ENCODE results near the gene CAPN10. TPM values are rescaled to one million over a fixed set of nuclear protein-coding genes. Genes with fewer than 3 reads are reported as not detected.

Gene CAPN10
- total RNA-seq, 1 experiment from 2014 or later = 27.8 TPM

- Histone ChIP-seq H3K4me1 (no peaks in the 10 kb centered on the region), H3K4me3 (ENCODE audit: low read depth, low read length) (peak overlapping the region; percentile 77), H3K36me3 (ENCODE audit: control insufficient read depth, insufficient read depth, low read length) (no peaks in the 10 kb centered on the region), H3K27me3 (replicated peaks; ENCODE audit: control insufficient read depth, insufficient read depth, low read length) (no peaks in the 10 kb centered on the region), H3K9me3 (no peaks in the 10 kb centered on the region)
- no TSS peak for BruUV-seq (replicated peaks)
- H3K4me1 Mint-ChIP-seq (ENCODE audit: low read depth, unreplicated experiment) = peaks cover 8% of the 10 kb centered on the region
- H3K27me3 Mint-ChIP-seq (ENCODE audit: insufficient read depth, unreplicated experiment) = no peaks in the 10 kb centered on the region
- intact Hi-C loops (cut with micrococcal nuclease; ENCODE audit: unreplicated experiment) = no loop called here
- no peaks in the 10 kb centered on the region for H3K9me3 Mint-ChIP-seq (ENCODE audit: unreplicated experiment)
- DNase-seq = peak in 1 of 2 experiments; percentile 17
- ChIA-PET CTCF (interaction anchor here (2.0 kb wide), 1 partner anchor 11 kb away, joined by 12 read pairs; no protein-coding TSS in a partner anchor), POLR2A (interaction anchor here (0.6 to 3.5 kb wide), 3 partner anchors 11 to 19 kb away, joined by 3 to 31 read pairs (median 3); partner anchors contain the start of gene CAPN10)
- peaks cover 14% of the 10 kb centered on the region for H3K36me3 Mint-ChIP-seq (ENCODE audit: insufficient read depth, unreplicated experiment)
- peak overlapping the region; percentile 79 for H3K27ac Mint-ChIP-seq (ENCODE audit: unreplicated experiment)
- peak overlapping the region; percentile 78 for H3K4me3 Mint-ChIP-seq (ENCODE audit: unreplicated experiment)
- TF ChIP-seq, protein P1, sequence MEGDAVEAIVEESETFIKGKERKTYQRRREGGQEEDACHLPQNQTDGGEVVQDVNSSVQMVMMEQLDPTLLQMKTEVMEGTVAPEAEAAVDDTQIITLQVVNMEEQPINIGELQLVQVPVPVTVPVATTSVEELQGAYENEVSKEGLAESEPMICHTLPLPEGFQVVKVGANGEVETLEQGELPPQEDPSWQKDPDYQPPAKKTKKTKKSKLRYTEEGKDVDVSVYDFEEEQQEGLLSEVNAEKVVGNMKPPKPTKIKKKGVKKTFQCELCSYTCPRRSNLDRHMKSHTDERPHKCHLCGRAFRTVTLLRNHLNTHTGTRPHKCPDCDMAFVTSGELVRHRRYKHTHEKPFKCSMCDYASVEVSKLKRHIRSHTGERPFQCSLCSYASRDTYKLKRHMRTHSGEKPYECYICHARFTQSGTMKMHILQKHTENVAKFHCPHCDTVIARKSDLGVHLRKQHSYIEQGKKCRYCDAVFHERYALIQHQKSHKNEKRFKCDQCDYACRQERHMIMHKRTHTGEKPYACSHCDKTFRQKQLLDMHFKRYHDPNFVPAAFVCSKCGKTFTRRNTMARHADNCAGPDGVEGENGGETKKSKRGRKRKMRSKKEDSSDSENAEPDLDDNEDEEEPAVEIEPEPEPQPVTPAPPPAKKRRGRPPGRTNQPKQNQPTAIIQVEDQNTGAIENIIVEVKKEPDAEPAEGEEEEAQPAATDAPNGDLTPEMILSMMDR (IDR thresholded peaks at IDR 0.05; ENCODE audit: insufficient read depth in 1 of 2, low read depth in 1 of 2, low read length in 1 of 2, severe bottlenecking in 1 of 2, unreplicated experiment in 1 of 2) = no peak
These were observed 19.6 kb downstream of the CAPN10 start for GRCh38 chr2:240605867-240606743.

DNA sequence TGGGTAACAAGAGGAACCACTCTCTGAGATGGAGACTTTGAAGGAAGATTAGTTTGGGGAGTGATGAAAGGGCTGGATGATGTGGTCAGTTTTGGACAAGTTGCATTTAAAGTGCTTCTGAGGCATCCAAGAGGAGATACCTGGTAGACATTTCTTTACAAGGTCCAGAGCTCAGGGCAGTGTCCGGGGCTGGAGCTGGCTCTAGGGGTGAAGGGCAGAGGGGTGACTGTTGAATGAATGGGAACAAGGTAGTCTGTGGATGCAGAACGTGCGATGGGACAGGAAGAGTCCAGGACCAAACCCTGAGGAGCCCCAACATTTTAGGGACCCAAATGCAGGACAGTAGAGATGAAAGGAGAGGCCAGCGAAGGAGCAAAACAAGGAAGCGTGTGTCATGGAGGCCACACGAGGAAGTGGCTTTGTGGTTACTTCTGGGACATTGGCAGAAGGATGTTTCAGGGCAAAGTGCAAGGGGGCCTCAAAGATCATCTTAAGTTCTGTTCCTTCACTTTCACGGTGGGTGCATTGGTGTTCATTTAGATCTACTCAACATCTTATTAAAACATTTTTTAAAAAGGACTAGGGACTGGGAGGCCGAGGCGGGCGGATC lies 25.2 kb downstream of the CAPN10 start:
- no peak for DNase-seq
- H3K9me3 ChIP-seq = no peaks in the 10 kb centered on the region
- no peaks in the 10 kb centered on the region for H3K4me1 ChIP-seq
- Mint-ChIP-seq H3K27me3 (ENCODE audit: insufficient read depth, unreplicated experiment) (no peaks in the 10 kb centered on the region), H3K4me1 (ENCODE audit: low read depth, unreplicated experiment) (peaks cover 8% of the 10 kb centered on the region), H3K4me3 (ENCODE audit: unreplicated experiment) (no peak overlapping the region), H3K36me3 (ENCODE audit: insufficient read depth, unreplicated experiment) (peaks cover 22% of the 10 kb centered on the region), H3K27ac (ENCODE audit: unreplicated experiment) (no peak overlapping the region), H3K9me3 (ENCODE audit: unreplicated experiment) (no peaks in the 10 kb centered on the region)
- TF ChIP-seq, protein P1 (IDR thresholded peaks at IDR 0.05; ENCODE audit: insufficient read depth in 1 of 2, low read depth in 1 of 2, low read length in 1 of 2, severe bottlenecking in 1 of 2, unreplicated experiment in 1 of 2) = no peak
- H3K4me3 ChIP-seq (ENCODE audit: low read depth, low read length) = no peak overlapping the region
- no peaks in the 10 kb centered on the region for H3K27me3 ChIP-seq (replicated peaks; ENCODE audit: control insufficient read depth, insufficient read depth, low read length)
- BruUV-seq (replicated peaks) = no TSS peak
- H3K36me3 ChIP-seq (ENCODE audit: control insufficient read depth, insufficient read depth, low read length) = peaks cover 2% of the 10 kb centered on the region; the same call in 1 of the 2 replicates
- ChIA-PET CTCF (no interaction called here), POLR2A (interaction anchor here (0.7 kb wide), 1 partner anchor 32 kb away, joined by 9 read pairs; no protein-coding TSS in a partner anchor)
- intact Hi-C loops (cut with micrococcal nuclease; ENCODE audit: unreplicated experiment) = no loop called here

- Mint-ChIP-seq H3K4me1 (ENCODE audit: low read depth, unreplicated experiment) (no peaks in the 10 kb centered on the region), H3K9me3 (ENCODE audit: unreplicated experiment) (no peaks in the 10 kb centered on the region), H3K27ac (ENCODE audit: unreplicated experiment) (no peak overlapping the region), H3K4me3 (ENCODE audit: unreplicated experiment) (no peak overlapping the region), H3K27me3 (ENCODE audit: insufficient read depth, unreplicated experiment) (no peaks in the 10 kb centered on the region), H3K36me3 (ENCODE audit: insufficient read depth, unreplicated experiment) (peaks cover 19% of the 10 kb centered on the region)
- peaks cover 2% of the 10 kb centered on the region; the same call in 1 of the 2 replicates for H3K36me3 ChIP-seq (ENCODE audit: control insufficient read depth, insufficient read depth, low read length)
- no peak overlapping the region for H3K4me3 ChIP-seq (ENCODE audit: low read depth, low read length)
- H3K9me3 ChIP-seq = no peaks in the 10 kb centered on the region
- POLR2A ChIA-PET = no interaction called here
- intact Hi-C loops (cut with micrococcal nuclease; ENCODE audit: unreplicated experiment) = no loop called here
- BruUV-seq (replicated peaks) = no TSS peak
- CTCF ChIA-PET = no interaction called here
- H3K4me1 ChIP-seq = no peaks in the 10 kb centered on the region
- TF ChIP-seq, protein P1 (IDR thresholded peaks at IDR 0.05; ENCODE audit: insufficient read depth in 1 of 2, low read depth in 1 of 2, low read length in 1 of 2, severe bottlenecking in 1 of 2, unreplicated experiment in 1 of 2) = no peak
- DNase-seq = no peak
- H3K27me3 ChIP-seq (replicated peaks; ENCODE audit: control insufficient read depth, insufficient read depth, low read length) = no peaks in the 10 kb centered on the region
These were observed 27.2 kb downstream of the CAPN10 start for GRCh38 chr2:240613781-240614180.
